A172 (cell line): ENCODE results near the gene PUM2. TPM values are rescaled to one million over a fixed set of nuclear protein-coding genes. Genes with fewer than 3 reads are reported as not detected.
"Not testable (repeated sequence)": the region's sequence is repeated elsewhere in the genome, so short reads cannot be mapped to it uniquely, and the experiment has no call there.

Experiments
- DNase-seq: peaks from one replicate; pipeline ENCODE4 v3.0.0-alpha.2; 2015; ENCODE audit warnings: low spot score
- total RNA-seq: library from RNA; depleted of rRNA; stranded (reverse); fragments of >200 nt; shearing (Covaris generic); gene quantifications from 2 replicates; pipeline ENCODE4 v1.2.3, GENCODE V29; 2014

The PUM2 gene
- total RNA-seq, 1 experiment from 2014 or later: 19.4 TPM

GRCh38 chr2:20369366-20369765 is 18.7 kb upstream of the PUM2 start:
- no peak for DNase-seq

DNA sequence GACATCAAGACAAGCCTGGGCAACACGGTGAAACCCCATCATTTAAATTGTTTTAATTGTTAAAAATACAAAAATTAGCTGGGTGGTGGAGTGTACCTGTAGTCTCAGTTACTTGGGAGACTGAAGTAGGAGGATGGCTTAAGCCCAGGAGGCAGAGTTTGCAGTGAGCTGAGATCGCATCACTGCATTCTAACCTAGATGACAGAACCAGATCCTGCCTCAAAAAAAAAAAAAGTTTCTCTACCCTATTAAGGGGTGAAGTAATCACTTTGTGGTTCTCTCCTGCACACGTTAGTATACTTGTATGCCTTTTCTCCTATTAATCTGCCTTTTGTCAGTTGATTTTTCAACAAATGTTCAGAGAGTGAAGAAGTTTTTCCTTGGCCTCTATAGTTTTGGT is 18.1 kb upstream of the PUM2 start:
- DNase-seq: no peak

DNA sequence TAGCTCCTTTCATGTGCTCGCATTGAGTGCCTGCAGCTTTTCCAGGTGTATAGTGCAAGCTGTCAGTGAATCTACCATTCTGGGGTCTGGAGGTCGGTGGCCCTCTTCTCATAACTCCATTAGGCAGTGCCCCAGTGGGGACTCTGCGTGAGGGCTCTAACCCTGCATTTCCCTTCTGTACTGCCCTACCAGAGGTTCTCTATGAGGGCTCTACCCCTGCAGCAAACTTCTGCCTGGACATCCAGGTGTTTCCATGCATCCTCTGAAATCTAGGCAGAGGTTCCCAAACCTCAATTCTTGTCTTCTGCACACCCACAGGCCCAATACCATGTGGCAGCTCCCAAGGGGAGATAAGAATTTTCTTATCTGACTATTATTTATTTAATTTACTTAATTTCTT is 17.3 kb upstream of the PUM2 start:
- not testable (repeated sequence) for DNase-seq

GRCh38 chr2:20366672-20367116 is 16.1 kb upstream of the PUM2 start:
- no peak for DNase-seq

- DNase-seq: peak; percentile 39
Observed at GRCh38 chr2:20365249-20365817, 14.7 kb upstream of the PUM2 start.

DNA sequence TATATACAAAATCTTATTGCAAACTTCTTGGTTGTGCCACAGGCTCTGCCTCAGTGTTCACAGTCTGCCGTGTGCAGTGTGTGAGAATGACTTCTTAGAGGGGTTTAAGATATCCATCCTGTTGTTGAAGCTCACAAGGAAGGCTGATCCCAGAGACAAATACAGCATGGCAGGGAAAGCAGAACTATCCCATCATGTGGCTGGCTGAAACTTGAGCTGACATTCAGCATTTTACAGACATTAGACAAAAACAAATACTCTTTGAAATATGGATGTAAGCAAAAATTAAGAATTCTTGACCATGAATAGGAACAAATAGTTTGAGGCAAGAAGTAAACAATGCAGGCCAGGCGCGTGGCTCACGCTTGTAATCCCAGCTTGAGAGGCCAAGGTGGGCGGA is 12.9 kb upstream of the PUM2 start:
- DNase-seq: no peak

DNA sequence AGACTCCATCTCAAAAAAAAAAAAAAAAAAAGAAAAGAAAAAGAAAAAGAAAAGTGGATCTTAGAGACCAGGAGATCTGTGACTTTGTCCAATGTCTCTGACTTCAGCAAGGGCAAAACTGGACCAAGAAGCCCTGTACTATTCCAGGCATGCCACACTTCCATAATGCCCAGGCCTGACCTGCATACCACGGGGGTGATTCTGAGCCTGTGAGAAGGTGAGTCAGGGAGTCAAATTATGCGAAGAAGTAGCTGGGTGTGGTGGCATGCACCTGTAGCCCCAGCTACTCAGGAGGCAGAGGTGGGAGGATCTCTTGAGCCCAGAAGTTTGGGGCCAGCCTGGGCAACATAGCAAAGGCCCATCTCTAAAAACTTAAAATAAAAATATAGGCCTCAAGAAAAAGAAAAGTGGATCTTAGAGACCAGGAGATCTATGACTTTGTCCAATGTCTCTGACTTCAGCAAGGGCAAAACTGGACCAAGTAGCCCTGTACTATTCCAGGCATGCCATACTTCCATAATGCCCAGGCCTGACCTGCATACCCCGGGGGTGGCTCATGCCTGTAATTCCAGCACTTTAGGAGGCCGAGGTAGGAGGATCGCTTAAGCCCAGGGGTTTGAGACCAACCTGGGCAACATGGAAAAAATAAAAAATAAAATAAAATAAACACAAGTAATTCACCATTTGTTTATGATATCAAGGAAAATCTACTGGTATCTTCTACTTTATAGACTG is 12.2 kb upstream of the PUM2 start:
- no peak for DNase-seq

DNA sequence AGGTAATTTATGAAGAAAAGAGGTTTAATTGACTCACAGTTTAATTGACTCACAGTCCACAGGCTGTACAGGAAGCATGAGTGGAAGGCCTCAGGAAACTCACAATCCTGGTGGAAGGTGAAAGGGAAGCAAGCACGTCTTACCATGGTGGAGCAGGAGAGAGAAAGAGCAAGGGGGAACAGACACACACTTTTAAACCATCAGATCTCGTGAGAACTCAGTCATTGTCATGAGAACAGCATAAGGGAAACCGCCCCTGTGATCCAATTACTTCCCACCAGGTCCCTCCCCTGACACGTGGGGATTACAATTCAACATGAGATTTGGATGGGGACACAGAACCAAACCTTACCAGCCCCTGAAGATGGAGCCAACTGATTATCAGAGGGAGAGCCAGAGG is 11.2 kb upstream of the PUM2 start:
- no peak for DNase-seq

- DNase-seq: no peak
Observed at GRCh38 chr2:20359096-20359495, 8.5 kb upstream of the PUM2 start.

GRCh38 chr2:20357638-20358389 is 7.2 kb upstream of the PUM2 start:
- no peak for DNase-seq

DNA sequence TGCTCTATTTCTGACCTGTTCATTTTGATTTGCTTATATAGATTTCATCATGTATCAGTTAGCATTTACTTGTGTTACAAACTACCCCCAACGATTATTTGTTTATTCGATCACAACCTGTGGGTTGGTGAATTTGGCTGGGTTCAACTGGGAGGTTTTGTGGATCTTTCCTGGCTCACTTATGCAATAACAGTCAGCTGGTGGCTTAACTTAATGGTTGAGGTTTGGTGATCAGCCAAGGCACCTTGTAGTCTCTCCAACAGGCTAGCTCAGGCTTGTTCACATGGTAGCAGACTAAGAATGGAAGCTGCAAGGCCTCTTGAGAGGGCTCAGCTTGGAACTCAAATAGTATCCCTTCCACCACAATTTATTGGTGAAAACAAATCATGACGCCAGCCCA is 5.4 kb upstream of the PUM2 start:
- peak; percentile 87 for DNase-seq

- no peak for DNase-seq
Observed at GRCh38 chr2:20355131-20355530, 4.5 kb upstream of the PUM2 start.

DNA sequence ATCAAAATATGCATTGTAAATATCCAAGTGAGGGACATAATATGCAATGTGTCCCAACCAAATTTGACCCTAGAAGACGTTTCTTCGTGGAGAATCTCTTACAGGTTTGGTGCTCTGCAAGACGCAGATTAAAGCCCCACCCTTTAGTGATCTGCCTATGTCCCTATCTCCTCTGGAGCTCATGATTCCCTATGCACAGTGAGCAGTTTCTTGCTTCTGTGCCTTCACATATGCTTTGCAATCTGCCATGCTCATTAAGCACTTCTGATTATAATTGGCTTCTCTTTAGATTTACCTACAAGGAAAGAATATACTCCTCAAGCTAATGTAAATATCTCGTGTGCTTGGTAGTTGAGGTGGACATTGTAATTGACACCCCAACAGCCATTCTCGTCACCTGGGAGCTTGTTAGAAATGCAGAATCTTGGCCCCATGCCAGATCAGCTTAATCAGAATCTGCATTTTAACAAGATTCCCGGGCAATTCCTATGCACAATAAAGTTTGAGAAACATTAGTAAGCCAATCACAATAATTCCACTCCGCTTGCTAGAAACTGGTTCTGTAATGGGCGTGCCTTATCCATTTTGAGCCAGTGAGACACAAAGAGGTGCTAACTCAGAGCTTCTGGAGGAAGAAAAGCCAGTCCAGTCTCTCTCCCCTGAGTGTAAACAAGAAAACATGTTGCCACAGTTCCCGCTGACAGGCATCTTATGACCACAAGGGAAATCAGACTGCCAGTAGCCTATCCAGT is 2.8 kb upstream of the PUM2 start:
- no peak for DNase-seq

DNA sequence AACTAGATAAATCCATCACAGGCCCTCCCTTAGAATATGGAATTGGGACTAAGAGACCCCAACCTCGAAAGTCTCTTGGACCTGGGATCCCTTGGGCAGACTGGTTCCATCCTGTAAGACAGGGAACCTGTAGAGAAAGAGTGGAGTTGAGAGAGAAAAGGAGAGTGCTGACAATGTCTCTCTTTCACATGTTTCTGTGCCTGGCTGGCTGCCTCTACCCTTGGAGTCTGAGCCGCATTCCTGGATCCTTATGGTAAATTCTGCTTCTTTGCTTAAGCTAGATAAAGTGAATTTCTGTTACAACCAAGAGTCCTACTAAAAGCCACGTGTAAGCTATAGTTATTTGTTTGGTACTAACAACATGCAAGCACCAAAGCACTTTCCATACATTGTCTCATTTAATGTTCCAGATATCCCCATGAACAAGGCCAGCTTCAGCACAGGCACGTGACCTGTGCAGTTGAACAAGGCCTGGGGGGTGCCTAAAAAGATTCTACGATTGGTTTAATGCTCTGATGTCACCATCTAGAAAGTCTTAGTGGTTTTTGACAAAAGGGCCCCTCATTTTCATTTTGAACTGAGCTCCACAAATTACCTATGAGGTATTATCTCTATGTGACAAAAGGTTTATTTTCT is 2.1 kb upstream of the PUM2 start:
- no peak for DNase-seq

- DNase-seq: no peak
Observed at GRCh38 chr2:20352230-20352578, 1.6 kb upstream of the PUM2 start.

DNA sequence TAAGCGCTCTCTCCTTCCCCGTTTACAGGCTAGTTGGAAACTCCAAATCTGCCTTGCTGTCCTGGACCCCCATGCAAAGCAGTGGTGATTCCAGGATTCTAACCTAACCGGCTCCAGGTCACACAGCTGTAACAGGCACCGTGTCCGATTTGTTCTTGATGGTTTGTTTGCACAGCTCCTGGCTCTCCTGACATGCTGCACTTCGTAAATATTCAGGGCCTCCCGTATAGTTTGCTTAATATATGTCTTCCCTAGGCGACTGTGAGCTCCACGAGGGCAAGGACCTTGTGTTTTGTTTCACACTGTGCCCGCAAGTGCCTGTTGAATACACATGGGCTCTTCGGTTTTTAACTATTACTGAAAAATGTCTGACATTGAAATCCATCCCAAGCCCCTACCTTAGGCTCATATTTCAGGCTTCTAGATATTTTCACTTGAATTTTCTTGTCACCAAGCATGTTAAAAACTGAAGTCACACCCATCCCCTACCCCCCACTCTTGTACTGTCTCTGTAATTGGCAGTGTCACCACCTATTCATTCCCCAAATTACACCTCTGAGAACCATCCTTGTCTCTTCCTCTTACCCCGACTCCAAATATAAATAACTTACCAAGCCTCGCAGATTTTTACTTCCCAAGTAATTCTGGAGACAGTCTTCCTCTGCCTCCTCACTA is 1.0 kb upstream of the PUM2 start:
- DNase-seq: no peak

GRCh38 chr2:20350041-20350712 is 467 bp downstream of the PUM2 start:
- peak; percentile 37 for DNase-seq

DNA sequence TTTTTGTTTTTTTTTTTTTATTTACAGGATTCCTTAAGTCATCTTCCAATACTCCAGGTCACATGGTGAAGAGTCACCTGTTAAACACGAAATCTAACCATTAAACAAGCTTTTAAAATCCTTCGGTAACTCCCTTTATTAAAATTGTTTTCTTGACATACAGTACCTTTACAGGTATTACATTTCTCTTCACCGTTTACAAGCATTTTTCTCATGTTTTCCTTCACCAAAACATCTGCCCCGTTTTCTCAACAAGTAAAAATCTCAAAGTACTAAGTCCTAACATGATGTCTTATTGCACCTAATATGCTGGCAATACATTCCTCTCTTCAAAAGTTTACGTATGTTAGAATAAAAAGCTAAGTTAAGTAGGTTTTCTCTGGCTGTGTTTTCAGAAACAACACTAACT is 1.1 kb downstream of the PUM2 start:
- DNase-seq: no peak

GRCh38 chr2:20348542-20348941 is 2.1 kb downstream of the PUM2 start:
- no peak for DNase-seq

- no peak for DNase-seq
Observed at GRCh38 chr2:20346565-20347381, 3.9 kb downstream of the PUM2 start.
